ENCODE results near the gene CDHR2.

The CDHR2 gene

DNA sequence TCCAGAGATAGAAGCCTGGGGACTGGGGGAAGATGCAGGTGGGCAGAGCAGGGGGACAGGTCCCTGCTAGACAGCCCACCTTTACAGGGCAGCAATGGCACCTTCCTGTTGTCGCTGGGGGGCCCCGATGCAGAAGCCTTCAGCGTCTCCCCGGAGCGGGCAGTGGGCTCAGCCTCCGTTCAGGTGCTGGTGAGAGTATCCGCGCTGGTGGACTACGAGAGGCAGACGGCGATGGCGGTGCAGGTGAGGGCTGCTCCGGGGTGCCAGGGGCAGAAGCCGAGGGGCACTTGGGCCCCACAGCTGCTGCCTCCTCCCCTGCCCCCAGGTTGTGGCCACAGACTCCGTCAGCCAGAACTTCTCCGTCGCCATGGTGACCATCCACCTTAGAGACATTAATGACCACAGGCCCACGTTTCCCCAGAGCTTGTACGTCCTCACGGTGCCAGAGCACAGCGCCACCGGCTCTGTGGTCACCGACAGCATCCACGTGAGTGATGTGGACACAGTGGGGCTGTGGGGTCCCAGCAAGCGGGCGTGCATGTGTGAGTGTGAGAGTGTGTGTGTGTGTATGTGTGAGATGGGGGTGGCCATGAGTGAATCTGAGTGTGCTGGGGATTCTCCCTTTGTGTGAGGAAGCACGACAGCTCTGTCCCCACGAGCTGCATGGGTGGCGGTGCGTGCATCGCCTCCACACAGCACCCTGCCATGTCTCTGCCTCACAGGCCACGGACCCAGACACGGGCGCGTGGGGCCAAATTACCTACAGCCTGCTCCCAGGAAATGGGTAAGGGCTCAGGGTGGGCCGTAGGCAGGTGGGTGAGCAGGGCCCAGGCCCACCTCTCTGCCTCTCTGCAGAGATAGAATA is 28.4 kb downstream of the CDHR2 start:
- H3K4me3 ChIP-seq (ENCODE audit: low read depth, low read length): no peak overlapping the region
- no peak for DNase-seq (ENCODE audit: low read depth)
- TF ChIP-seq, protein P1, sequence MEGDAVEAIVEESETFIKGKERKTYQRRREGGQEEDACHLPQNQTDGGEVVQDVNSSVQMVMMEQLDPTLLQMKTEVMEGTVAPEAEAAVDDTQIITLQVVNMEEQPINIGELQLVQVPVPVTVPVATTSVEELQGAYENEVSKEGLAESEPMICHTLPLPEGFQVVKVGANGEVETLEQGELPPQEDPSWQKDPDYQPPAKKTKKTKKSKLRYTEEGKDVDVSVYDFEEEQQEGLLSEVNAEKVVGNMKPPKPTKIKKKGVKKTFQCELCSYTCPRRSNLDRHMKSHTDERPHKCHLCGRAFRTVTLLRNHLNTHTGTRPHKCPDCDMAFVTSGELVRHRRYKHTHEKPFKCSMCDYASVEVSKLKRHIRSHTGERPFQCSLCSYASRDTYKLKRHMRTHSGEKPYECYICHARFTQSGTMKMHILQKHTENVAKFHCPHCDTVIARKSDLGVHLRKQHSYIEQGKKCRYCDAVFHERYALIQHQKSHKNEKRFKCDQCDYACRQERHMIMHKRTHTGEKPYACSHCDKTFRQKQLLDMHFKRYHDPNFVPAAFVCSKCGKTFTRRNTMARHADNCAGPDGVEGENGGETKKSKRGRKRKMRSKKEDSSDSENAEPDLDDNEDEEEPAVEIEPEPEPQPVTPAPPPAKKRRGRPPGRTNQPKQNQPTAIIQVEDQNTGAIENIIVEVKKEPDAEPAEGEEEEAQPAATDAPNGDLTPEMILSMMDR (IDR thresholded peaks at IDR 0.05; ENCODE audit: insufficient read depth, low read depth, low read length, missing control alignments): no peak

DNA sequence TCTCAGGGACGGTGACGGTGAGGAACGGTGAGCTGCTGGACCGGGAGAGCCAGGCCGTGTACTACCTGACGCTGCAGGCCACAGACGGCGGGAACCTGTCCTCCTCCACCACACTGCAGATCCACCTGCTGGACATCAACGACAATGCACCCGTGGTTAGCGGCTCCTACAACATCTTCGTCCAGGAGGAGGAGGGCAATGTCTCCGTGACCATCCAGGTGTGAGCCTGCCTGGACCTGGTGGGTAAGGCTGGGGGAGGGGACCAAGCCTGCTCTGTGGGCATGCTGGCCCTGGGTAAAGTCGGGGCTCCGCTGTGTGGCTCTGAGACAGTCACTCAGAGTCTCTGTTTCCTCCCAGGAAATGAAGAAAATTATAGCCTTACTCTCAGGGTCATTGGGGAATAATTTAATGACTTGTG is 29.3 kb downstream of the CDHR2 start:
- TF ChIP-seq, protein P1 (IDR thresholded peaks at IDR 0.05; ENCODE audit: insufficient read depth, low read depth, low read length, missing control alignments): peak; percentile 67
- peak; percentile 66 for DNase-seq (ENCODE audit: low read depth)

DNA sequence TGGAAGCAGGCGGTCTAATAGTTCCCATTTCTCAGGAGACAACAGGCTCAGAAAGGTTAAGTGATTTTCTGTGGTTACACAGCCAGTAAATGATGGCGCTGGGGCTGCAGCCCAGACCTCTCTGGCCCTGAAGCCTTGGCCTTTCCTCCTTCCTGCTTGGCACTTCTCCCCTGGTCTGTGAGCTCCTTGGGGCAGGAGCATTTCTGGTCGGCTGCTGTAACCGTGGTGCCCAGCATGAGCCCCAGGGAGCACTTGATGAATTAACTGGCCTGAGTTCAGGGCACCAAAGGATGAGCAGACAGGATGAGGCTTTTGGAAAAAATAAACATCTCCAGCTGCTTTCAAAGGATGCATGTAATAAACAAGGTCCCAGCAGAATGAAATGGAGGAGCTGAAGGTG is 30.2 kb downstream of the CDHR2 start:
- no peak overlapping the region for H3K4me3 ChIP-seq (ENCODE audit: low read depth, low read length)
- DNase-seq (ENCODE audit: low read depth): no peak
- TF ChIP-seq, protein P1 (IDR thresholded peaks at IDR 0.05; ENCODE audit: insufficient read depth, low read depth, low read length, missing control alignments): no peak

More for the DNA sequence above, 29.3 kb downstream of the CDHR2 start:
- H3K4me3 ChIP-seq (ENCODE audit: low read depth, low read length): no peak overlapping the region

DNA sequence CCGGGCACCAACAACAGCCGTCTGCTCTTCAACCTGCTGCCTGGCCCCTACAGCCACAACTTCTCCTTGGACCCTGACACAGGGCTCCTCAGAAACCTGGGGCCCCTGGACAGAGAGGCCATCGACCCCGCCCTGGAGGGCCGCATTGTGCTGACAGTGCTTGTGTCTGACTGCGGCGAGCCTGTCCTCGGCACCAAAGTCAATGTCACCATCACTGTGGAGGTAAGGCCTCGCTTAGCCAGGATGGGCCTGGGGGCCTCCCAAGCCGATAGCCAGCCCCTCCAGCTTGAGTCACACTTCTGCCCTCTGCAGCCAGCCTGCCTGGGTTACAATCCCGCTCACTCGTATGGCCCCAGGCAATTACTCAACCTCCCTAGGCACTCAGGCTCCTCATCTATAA is 32.2 kb downstream of the CDHR2 start:
- no peak overlapping the region for H3K4me3 ChIP-seq (ENCODE audit: low read depth, low read length)
- no peak for DNase-seq (ENCODE audit: low read depth)
- TF ChIP-seq, protein P1 (IDR thresholded peaks at IDR 0.05; ENCODE audit: insufficient read depth, low read depth, low read length, missing control alignments): no peak

DNA sequence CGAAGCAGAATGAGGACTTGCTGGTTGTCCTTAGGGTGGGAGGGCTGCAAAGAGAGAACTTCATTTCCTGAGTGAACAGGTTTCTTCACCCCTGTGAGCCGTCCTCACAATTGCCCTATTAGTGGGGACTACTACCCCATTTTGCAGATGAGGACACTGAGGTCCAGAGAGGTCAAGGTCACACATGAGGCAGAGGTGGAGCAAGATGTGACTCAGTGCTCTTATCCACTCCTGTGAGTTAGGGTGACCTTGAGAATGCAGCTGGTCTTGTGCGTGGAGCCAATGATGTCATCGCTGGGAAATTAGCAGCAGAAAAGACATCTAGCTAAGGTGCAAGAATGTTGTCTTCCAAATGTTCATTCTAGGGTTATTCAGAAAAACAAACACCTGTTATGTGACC is 33.9 kb downstream of the CDHR2 start:
- H3K4me3 ChIP-seq (ENCODE audit: low read depth, low read length): no peak overlapping the region
- DNase-seq (ENCODE audit: low read depth): no peak
- TF ChIP-seq, protein P1 (IDR thresholded peaks at IDR 0.05; ENCODE audit: insufficient read depth, low read depth, low read length, missing control alignments): no peak

DNA sequence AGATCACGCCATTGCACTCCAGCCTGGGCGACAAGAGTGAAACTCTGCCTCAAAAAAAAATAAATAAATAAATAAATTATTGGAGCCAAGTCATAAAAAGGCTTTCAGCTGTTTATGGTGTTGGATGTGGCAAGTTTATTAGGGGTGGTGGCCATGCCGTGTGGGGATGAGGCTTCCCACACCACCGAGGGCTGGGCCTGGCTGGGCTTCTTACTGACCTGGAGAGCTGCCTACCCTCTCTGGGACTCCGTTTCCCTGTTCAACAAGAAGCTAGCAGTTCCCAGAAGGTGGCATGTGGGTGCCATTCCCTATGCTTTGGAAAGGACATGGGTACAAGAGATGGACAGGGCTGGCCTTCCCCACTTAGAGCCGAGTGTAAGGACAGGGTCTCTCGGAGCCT is 38.3 kb downstream of the CDHR2 start:
- DNase-seq (ENCODE audit: low read depth): no peak
- TF ChIP-seq, protein P1 (IDR thresholded peaks at IDR 0.05; ENCODE audit: insufficient read depth, low read depth, low read length, missing control alignments): no peak
- no peak overlapping the region for H3K4me3 ChIP-seq (ENCODE audit: low read depth, low read length)

DNA sequence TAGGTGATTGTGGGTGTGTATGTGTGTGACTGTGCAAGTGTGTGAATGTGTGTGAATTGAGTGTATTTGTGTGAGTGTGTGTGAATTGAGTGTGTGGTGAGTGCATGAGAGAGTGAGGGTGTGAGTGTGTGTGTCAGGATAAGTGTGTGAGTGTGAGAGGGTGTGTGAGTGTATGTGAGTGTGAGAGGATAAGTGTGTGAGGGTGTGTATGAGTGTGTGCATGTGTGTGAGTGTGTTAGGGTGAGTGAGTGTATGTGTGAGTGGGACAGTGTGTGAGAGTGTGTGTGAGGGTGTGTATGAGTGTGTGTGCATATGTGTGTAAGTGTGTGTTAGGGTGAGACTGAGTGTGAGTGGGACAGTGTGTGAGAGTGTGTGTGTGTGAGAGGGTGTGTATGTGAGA is 39.2 kb downstream of the CDHR2 start:
- TF ChIP-seq, protein P1 (IDR thresholded peaks at IDR 0.05; ENCODE audit: insufficient read depth, low read depth, low read length, missing control alignments): no peak
- no peak overlapping the region for H3K4me3 ChIP-seq (ENCODE audit: low read depth, low read length)
- no peak for DNase-seq (ENCODE audit: low read depth)

Measured in GM12865 (cell line).